HepG2 (cell line): Measurements from ENCODE around the gene GRIN3B. TPM values are rescaled to one million over a fixed set of nuclear protein-coding genes. Genes with fewer than 3 reads are reported as not detected.

Experiments used
- GZF1 ChIP-seq: sonication (generic); formaldehyde crosslinking; IDR thresholded peaks from 2 replicates; pipeline ENCODE4 v1.5.1; 2020; ENCODE audit warnings: mild to moderate bottlenecking, missing genetic modification reagents
- SAP130 ChIP-seq: IDR thresholded peaks from 2 replicates; pipeline ENCODE4 v1.6.1; 2016; ENCODE audit warnings: low read depth
- ZNF44 ChIP-seq: sonication (generic); formaldehyde crosslinking; IDR thresholded peaks from 2 replicates; pipeline ENCODE4 v1.5.1; 2020; ENCODE audit warnings: mild to moderate bottlenecking, missing genetic modification reagents
- ZNF577 ChIP-seq: sonication (generic); formaldehyde crosslinking; IDR thresholded peaks from 2 replicates; pipeline ENCODE4 v1.4.0; 2020; ENCODE audit warnings: mild to moderate bottlenecking, low read depth, missing genetic modification reagents, borderline replicate concordance
- polyA plus RNA-seq, 8 experiments: library from polyadenylated mRNA; depleted of rRNA in 3 of 8; stranded (reverse) in 7 of 8; unstranded in 1 of 8; fragments of >200 nt; fragmentation: Illumina TruSeq in 4 of 8; extraction: Trizol in 4 of 8; gene quantifications; 2 replicates each; pipeline versions ENCODE4 v1.2.1 to v1.2.3, GENCODE V29; 2011 to 2016; ENCODE audit warnings: low read depth in 4 of 8, missing spikeins in 1 of 8, mixed read lengths in 1 of 8; ENCODE audit not compliant: insufficient read depth in 1 of 8
- total RNA-seq, 5 experiments: library from RNA; depleted of rRNA; stranded (reverse); fragments of >200 nt; fragmentation: Illumina TruSeq; extraction: Trizol; gene quantifications; 2 replicates each; pipeline ENCODE4 v1.2.3, GENCODE V29; 2016; ENCODE audit warnings: low read depth in 1 of 5
- TF ChIP-seq, protein P1 (sequence below): sonication (generic); formaldehyde crosslinking; IDR thresholded peaks from 2 replicates; pipeline ENCODE4 v1.4.0; 2020; ENCODE audit warnings: missing genetic modification reagents
- TF ChIP-seq, protein P2 (sequence below): sonication (generic); formaldehyde crosslinking; IDR thresholded peaks from 2 replicates; pipeline ENCODE4 v1.4.0; 2020; ENCODE audit warnings: missing genetic modification reagents
- TF ChIP-seq, protein P3 (sequence below): sonication (generic); formaldehyde crosslinking; IDR thresholded peaks from 2 replicates; pipeline ENCODE4 v1.5.1; 2020; ENCODE audit warnings: mild to moderate bottlenecking, missing genetic modification reagents
- TF ChIP-seq, protein P4 (sequence below): sonication (generic); formaldehyde crosslinking; IDR thresholded peaks from 2 replicates; pipeline ENCODE4 v1.4.0; 2020; ENCODE audit warnings: missing genetic modification reagents
- TF ChIP-seq, protein P5 (sequence below): sonication (generic); formaldehyde crosslinking; IDR thresholded peaks from 2 replicates; pipeline ENCODE4 v1.4.0; 2020; ENCODE audit warnings: mild to moderate bottlenecking, missing genetic modification reagents
- TF ChIP-seq, protein P6 (sequence below): sonication (generic); formaldehyde crosslinking; IDR thresholded peaks from 2 replicates; pipeline ENCODE4 v1.4.0; 2020; ENCODE audit warnings: missing genetic modification reagents, borderline replicate concordance

GRIN3B gene
- total and polyA plus RNA-seq, 2 of the 13 experiments (the other 11 are each of a cell fraction or from before 2014, with no cell fraction given): 0.07 to 0.20 TPM

DNA sequence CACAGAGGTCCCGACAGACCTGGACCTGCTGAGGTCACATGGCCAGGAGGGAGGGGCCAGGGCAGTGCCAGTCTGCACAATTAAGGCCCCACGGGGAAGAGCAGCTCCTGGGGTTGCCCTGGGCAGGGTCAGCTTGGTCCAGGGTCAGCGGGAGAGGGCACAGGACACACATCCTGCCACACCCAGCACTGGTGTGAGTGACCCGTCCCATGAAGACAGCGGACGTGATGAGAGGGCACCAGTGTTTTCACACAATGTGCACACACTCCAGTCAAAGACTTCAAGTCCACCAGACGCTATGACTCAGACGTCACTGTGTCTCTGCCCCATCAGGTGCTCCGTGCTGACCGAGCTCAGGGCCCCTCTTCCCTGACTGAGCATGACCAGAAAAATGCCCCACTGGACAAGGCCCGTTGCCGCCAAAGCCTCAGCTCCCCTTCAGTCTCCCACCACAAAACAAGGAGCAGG lies 16.5 kb downstream of the GRIN3B start (continued):
- TF ChIP-seq, protein P1, sequence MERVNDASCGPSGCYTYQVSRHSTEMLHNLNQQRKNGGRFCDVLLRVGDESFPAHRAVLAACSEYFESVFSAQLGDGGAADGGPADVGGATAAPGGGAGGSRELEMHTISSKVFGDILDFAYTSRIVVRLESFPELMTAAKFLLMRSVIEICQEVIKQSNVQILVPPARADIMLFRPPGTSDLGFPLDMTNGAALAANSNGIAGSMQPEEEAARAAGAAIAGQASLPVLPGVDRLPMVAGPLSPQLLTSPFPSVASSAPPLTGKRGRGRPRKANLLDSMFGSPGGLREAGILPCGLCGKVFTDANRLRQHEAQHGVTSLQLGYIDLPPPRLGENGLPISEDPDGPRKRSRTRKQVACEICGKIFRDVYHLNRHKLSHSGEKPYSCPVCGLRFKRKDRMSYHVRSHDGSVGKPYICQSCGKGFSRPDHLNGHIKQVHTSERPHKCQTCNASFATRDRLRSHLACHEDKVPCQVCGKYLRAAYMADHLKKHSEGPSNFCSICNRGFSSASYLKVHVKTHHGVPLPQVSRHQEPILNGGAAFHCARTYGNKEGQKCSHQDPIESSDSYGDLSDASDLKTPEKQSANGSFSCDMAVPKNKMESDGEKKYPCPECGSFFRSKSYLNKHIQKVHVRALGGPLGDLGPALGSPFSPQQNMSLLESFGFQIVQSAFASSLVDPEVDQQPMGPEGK (CRISPR knock-in tag): no peak
- TF ChIP-seq, protein P2, sequence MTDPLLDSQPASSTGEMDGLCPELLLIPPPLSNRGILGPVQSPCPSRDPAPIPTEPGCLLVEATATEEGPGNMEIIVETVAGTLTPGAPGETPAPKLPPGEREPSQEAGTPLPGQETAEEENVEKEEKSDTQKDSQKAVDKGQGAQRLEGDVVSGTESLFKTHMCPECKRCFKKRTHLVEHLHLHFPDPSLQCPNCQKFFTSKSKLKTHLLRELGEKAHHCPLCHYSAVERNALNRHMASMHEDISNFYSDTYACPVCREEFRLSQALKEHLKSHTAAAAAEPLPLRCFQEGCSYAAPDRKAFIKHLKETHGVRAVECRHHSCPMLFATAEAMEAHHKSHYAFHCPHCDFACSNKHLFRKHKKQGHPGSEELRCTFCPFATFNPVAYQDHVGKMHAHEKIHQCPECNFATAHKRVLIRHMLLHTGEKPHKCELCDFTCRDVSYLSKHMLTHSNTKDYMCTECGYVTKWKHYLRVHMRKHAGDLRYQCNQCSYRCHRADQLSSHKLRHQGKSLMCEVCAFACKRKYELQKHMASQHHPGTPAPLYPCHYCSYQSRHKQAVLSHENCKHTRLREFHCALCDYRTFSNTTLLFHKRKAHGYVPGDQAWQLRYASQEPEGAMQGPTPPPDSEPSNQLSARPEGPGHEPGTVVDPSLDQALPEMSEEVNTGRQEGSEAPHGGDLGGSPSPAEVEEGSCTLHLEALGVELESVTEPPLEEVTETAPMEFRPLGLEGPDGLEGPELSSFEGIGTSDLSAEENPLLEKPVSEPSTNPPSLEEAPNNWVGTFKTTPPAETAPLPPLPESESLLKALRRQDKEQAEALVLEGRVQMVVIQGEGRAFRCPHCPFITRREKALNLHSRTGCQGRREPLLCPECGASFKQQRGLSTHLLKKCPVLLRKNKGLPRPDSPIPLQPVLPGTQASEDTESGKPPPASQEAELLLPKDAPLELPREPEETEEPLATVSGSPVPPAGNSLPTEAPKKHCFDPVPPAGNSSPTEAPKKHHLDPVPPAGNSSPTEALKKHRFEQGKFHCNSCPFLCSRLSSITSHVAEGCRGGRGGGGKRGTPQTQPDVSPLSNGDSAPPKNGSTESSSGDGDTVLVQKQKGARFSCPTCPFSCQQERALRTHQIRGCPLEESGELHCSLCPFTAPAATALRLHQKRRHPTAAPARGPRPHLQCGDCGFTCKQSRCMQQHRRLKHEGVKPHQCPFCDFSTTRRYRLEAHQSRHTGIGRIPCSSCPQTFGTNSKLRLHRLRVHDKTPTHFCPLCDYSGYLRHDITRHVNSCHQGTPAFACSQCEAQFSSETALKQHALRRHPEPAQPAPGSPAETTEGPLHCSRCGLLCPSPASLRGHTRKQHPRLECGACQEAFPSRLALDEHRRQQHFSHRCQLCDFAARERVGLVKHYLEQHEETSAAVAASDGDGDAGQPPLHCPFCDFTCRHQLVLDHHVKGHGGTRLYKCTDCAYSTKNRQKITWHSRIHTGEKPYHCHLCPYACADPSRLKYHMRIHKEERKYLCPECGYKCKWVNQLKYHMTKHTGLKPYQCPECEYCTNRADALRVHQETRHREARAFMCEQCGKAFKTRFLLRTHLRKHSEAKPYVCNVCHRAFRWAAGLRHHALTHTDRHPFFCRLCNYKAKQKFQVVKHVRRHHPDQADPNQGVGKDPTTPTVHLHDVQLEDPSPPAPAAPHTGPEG (CRISPR knock-in tag): no peak
- no peak for TF ChIP-seq ZNF577 (CRISPR knock-in tag)
- TF ChIP-seq, protein P3, sequence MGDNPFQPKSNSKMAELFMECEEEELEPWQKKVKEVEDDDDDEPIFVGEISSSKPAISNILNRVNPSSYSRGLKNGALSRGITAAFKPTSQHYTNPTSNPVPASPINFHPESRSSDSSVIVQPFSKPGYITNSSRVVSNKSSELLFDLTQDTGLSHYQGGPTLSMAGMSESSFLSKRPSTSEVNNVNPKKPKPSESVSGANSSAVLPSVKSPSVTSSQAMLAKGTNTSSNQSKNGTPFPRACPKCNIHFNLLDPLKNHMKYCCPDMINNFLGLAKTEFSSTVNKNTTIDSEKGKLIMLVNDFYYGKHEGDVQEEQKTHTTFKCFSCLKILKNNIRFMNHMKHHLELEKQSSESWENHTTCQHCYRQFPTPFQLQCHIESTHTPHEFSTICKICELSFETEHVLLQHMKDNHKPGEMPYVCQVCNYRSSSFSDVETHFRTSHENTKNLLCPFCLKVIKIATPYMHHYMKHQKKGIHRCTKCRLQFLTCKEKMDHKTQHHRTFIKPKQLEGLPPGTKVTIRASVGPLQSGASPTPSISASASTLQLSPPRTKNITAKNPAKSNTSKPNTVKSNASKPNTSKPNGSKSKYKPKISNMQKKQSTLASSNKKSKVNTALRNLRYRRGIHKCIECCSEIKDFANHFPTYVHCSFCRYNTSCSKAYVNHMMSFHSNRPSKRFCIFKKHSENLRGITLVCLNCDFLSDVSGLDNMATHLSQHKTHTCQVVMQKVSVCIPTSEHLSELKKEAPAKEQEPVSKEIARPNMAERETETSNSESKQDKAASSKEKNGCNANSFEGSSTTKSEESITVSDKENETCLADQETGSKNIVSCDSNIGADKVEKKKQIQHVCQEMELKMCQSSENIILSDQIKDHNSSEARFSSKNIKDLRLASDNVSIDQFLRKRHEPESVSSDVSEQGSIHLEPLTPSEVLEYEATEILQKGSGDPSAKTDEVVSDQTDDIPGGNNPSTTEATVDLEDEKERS (CRISPR knock-in tag): no peak
- TF ChIP-seq, protein P4, sequence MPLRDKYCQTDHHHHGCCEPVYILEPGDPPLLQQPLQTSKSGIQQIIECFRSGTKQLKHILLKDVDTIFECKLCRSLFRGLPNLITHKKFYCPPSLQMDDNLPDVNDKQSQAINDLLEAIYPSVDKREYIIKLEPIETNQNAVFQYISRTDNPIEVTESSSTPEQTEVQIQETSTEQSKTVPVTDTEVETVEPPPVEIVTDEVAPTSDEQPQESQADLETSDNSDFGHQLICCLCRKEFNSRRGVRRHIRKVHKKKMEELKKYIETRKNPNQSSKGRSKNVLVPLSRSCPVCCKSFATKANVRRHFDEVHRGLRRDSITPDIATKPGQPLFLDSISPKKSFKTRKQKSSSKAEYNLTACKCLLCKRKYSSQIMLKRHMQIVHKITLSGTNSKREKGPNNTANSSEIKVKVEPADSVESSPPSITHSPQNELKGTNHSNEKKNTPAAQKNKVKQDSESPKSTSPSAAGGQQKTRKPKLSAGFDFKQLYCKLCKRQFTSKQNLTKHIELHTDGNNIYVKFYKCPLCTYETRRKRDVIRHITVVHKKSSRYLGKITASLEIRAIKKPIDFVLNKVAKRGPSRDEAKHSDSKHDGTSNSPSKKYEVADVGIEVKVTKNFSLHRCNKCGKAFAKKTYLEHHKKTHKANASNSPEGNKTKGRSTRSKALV (CRISPR knock-in tag): no peak
- TF ChIP-seq, protein P5, sequence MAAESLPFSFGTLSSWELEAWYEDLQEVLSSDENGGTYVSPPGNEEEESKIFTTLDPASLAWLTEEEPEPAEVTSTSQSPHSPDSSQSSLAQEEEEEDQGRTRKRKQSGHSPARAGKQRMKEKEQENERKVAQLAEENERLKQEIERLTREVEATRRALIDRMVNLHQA (CRISPR knock-in tag): no peak
- no peak for TF ChIP-seq ZNF44 (CRISPR knock-in tag)
- TF ChIP-seq, protein P6, sequence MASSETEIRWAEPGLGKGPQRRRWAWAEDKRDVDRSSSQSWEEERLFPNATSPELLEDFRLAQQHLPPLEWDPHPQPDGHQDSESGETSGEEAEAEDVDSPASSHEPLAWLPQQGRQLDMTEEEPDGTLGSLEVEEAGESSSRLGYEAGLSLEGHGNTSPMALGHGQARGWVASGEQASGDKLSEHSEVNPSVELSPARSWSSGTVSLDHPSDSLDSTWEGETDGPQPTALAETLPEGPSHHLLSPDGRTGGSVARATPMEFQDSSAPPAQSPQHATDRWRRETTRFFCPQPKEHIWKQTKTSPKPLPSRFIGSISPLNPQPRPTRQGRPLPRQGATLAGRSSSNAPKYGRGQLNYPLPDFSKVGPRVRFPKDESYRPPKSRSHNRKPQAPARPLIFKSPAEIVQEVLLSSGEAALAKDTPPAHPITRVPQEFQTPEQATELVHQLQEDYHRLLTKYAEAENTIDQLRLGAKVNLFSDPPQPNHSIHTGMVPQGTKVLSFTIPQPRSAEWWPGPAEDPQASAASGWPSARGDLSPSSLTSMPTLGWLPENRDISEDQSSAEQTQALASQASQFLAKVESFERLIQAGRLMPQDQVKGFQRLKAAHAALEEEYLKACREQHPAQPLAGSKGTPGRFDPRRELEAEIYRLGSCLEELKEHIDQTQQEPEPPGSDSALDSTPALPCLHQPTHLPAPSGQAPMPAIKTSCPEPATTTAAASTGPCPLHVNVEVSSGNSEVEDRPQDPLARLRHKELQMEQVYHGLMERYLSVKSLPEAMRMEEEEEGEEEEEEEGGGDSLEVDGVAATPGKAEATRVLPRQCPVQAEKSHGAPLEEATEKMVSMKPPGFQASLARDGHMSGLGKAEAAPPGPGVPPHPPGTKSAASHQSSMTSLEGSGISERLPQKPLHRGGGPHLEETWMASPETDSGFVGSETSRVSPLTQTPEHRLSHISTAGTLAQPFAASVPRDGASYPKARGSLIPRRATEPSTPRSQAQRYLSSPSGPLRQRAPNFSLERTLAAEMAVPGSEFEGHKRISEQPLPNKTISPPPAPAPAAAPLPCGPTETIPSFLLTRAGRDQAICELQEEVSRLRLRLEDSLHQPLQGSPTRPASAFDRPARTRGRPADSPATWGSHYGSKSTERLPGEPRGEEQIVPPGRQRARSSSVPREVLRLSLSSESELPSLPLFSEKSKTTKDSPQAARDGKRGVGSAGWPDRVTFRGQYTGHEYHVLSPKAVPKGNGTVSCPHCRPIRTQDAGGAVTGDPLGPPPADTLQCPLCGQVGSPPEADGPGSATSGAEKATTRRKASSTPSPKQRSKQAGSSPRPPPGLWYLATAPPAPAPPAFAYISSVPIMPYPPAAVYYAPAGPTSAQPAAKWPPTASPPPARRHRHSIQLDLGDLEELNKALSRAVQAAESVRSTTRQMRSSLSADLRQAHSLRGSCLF (CRISPR knock-in tag): no peak
- TF ChIP-seq SAP130 (CRISPR knock-in tag): 0 out of 2 replicates have a peak, but pooled peaks have one; percentile 13
- TF ChIP-seq GZF1 (CRISPR knock-in tag): no peak
